HFF-Myc (cell line): ENCODE data around the gene IMMP2L.

Source experiments
- DNase-seq: peaks from one replicate; pipeline ENCODE4 v3.0.0-alpha.2; 2011; ENCODE audit warnings: low read depth; ENCODE audit errors: extremely low read depth
- H3K4me3 ChIP-seq: replicated peaks from 2 replicates; pipeline ENCODE4 v1.5.1; 2011; ENCODE audit warnings: low read depth, mild to moderate bottlenecking, control low read depth, low read length
- CTCF ChIP-seq: IDR thresholded peaks from 2 replicates; pipeline ENCODE4 v1.5.1; 2012; ENCODE audit warnings: mild to moderate bottlenecking, low read depth, low read length, control low read depth; ENCODE audit errors: missing control alignments

The IMMP2L gene

GRCh38 chr7:111383133-111383532, 179.2 kb downstream of the IMMP2L start:
- no peak for TF ChIP-seq CTCF
- DNase-seq = no peak

GRCh38 chr7:111381590-111381989, 180.7 kb downstream of the IMMP2L start:
- no peak for TF ChIP-seq CTCF
- no peak overlapping the region for H3K4me3 ChIP-seq
- no peak for DNase-seq

More at GRCh38 chr7:111383133-111383532, 179.2 kb downstream of the IMMP2L start:
- H3K4me3 ChIP-seq = no peak overlapping the region

GRCh38 chr7:111380945-111381344, 181.3 kb downstream of the IMMP2L start:
- TF ChIP-seq CTCF = no peak
- no peak overlapping the region for H3K4me3 ChIP-seq
- no peak for DNase-seq

GRCh38 chr7:111374027-111374426, 188.3 kb downstream of the IMMP2L start:
- no peak overlapping the region for H3K4me3 ChIP-seq
- no peak for TF ChIP-seq CTCF
- DNase-seq = no peak

GRCh38 chr7:111371437-111371836, 190.9 kb downstream of the IMMP2L start:
- no peak for DNase-seq

GRCh38 chr7:111370002-111370401, 192.3 kb downstream of the IMMP2L start:
- H3K4me3 ChIP-seq = no peak overlapping the region
- no peak for TF ChIP-seq CTCF
- no peak for DNase-seq

More at GRCh38 chr7:111371437-111371836, 190.9 kb downstream of the IMMP2L start:
- H3K4me3 ChIP-seq = no peak overlapping the region
- no peak for TF ChIP-seq CTCF

- no peak for DNase-seq
- no peak overlapping the region for H3K4me3 ChIP-seq
- no peak for TF ChIP-seq CTCF
Observed at GRCh38 chr7:111368381-111369065, 193.8 kb downstream of the IMMP2L start.
